ENCODE measurements around the gene FHL1. TPM values are rescaled to one million over a fixed set of nuclear protein-coding genes. Genes with fewer than 3 reads are reported as not detected.

Gene FHL1
- total RNA-seq, 1 donor from 2014 or later, result 55.3 TPM

- Mint-ChIP-seq H3K4me1 (ENCODE audit: unreplicated experiment) (no peaks in the 10 kb centered on the region), H3K4me3 (no peak overlapping the region), H3K36me3 (no peaks in the 10 kb centered on the region), H3K27me3 (no peaks in the 10 kb centered on the region), H3K9me3 (no peaks in the 10 kb centered on the region), H3K27ac (no peak overlapping the region)
- no peak for DNase-seq (ENCODE audit: extremely low spot score, unreplicated experiment)
- TF ChIP-seq CTCF (conservative IDR thresholded peaks at IDR 0.05), result no peak
Measured at GRCh38 chrX:136176399-136176825, 29.1 kb downstream of the FHL1 start.

GRCh38 chrX:136179133-136179532, 31.8 kb downstream of the FHL1 start:
- no peak overlapping the region for H3K27ac Mint-ChIP-seq
- H3K9me3 Mint-ChIP-seq, result no peaks in the 10 kb centered on the region
- no peak for DNase-seq (ENCODE audit: extremely low spot score, unreplicated experiment)
- no peaks in the 10 kb centered on the region for H3K36me3 Mint-ChIP-seq
- H3K4me3 Mint-ChIP-seq, result no peak overlapping the region
- no peaks in the 10 kb centered on the region for H3K27me3 Mint-ChIP-seq
- no peak for TF ChIP-seq CTCF (conservative IDR thresholded peaks at IDR 0.05)
- no peaks in the 10 kb centered on the region for H3K4me1 Mint-ChIP-seq (ENCODE audit: unreplicated experiment)

- no peak for DNase-seq (ENCODE audit: extremely low spot score, unreplicated experiment)
- H3K36me3 Mint-ChIP-seq, result no peaks in the 10 kb centered on the region
- H3K4me1 Mint-ChIP-seq (ENCODE audit: unreplicated experiment), result no peaks in the 10 kb centered on the region
- H3K9me3 Mint-ChIP-seq, result no peaks in the 10 kb centered on the region
- no peak overlapping the region for H3K4me3 Mint-ChIP-seq
- TF ChIP-seq CTCF (conservative IDR thresholded peaks at IDR 0.05), result no peak
- H3K27me3 Mint-ChIP-seq, result no peaks in the 10 kb centered on the region
- H3K27ac Mint-ChIP-seq, result no peak overlapping the region
Measured at GRCh38 chrX:136182414-136182813, 35.1 kb downstream of the FHL1 start.

DNA sequence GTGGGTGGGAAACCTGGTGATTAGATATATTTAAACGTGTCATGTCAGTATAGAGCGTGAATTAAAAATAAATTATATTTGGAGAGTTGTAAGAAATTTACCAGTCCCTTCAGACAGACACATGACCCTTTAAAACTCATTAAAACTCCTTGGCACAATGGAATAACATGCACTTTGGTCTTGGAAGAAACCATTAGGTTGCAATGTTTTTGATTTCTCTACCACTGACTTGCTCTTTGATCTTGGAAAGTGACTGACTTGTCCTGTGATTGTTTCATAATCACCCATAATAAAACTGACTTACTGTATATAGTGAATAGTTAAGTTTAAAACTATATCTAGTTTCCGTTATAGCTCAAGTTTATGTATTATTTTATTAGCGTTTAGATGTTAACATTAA, 35.8 kb downstream of the FHL1 start:
- Mint-ChIP-seq H3K4me1 (ENCODE audit: unreplicated experiment) (no peaks in the 10 kb centered on the region), H3K27ac (no peak overlapping the region), H3K36me3 (no peaks in the 10 kb centered on the region), H3K4me3 (no peak overlapping the region), H3K27me3 (no peaks in the 10 kb centered on the region), H3K9me3 (no peaks in the 10 kb centered on the region)
- TF ChIP-seq CTCF (conservative IDR thresholded peaks at IDR 0.05), result no peak
- no peak for DNase-seq (ENCODE audit: extremely low spot score, unreplicated experiment)

DNA sequence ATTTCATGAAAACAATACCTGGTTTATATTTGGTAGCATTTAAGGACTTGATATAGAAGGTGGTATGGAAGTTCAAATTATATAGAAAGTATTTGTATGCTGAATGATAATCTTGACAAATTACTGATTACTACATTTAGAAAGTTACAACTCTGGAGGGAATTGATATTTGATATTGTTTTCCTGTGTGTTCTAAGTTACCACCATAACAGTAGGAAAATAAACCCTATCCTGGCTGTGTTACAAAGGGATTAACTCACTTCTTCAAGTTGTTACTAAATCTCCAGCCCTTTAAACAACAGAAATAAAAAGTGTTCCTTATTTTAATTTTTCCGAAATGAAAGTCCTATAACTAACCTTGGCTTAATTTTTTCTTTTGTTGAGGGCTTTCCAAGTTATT, 36.6 kb downstream of the FHL1 start:
- H3K36me3 Mint-ChIP-seq, result no peaks in the 10 kb centered on the region
- H3K4me3 Mint-ChIP-seq, result no peak overlapping the region
- no peak overlapping the region for H3K27ac Mint-ChIP-seq
- no peaks in the 10 kb centered on the region for H3K9me3 Mint-ChIP-seq
- no peak for TF ChIP-seq CTCF (conservative IDR thresholded peaks at IDR 0.05)
- DNase-seq (ENCODE audit: extremely low spot score, unreplicated experiment), result no peak
- H3K27me3 Mint-ChIP-seq, result no peaks in the 10 kb centered on the region
- no peaks in the 10 kb centered on the region for H3K4me1 Mint-ChIP-seq (ENCODE audit: unreplicated experiment)

GRCh38 chrX:136185401-136186022, 38.2 kb downstream of the FHL1 start:
- Mint-ChIP-seq H3K9me3 (no peaks in the 10 kb centered on the region), H3K4me1 (ENCODE audit: unreplicated experiment) (no peaks in the 10 kb centered on the region), H3K36me3 (no peaks in the 10 kb centered on the region), H3K27me3 (no peaks in the 10 kb centered on the region), H3K27ac (no peak overlapping the region), H3K4me3 (no peak overlapping the region)
- no peak for DNase-seq (ENCODE audit: extremely low spot score, unreplicated experiment)
- no peak for TF ChIP-seq CTCF (conservative IDR thresholded peaks at IDR 0.05)
